ENCODE measurements around the gene CHRNA3.

The CHRNA3 gene

DNA sequence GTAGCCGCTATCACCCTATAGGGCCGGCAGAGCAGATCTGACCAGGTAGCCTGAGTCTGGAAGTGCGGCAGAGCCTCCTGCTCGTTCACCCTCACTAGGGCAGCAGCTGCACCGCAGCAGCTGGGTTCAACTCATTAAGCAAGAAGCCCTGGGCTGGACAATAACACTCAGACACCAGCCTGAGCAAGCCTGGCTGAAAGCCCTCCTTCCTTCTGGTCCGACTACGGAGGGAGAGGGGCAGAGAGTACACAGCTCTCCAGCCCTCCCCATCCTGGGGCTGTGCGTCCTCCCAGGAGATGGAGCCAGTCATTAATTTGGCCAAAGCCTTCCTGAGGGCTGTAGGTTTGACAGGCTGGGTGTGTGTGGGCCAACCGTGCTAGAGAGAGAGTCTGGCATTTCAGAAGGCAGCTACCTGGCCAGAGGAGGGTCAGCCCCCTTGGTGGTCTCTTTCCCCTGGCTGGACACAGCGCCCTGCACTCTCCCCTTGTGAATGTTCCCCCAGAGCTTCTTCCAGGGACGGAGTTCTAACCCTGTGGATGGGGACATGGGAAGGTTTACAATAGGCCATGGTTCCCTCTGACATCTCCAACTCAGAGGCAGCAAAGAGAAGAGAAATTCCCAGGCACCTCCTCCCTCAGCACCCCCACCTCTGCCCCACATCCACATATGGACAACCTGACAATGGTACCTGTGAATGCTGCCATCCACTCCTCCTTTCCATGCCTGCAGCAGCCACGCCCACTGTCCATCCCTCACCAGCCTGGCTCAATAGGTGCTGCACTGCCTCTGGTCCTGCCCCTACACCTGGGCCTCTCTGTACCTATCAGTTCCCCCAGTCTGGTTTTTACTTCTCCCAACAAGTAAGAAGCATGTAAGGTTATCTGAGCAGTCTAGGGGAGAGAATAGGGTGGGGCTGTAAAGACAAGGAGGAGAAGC, 13.7 kb upstream of the CHRNA3 start:
- Histone ChIP-seq H4K20me1 (ENCODE audit: insufficient read depth, low read length) (no peaks in the 10 kb centered on the region), H3K27me3 (ENCODE audit: insufficient read depth, low read length, poor library complexity) (no peaks in the 10 kb centered on the region), H3K4me2 (ENCODE audit: insufficient read depth, low read length) (no peak overlapping the region), H3K4me1 (ENCODE audit: insufficient read depth, low read length) (no peaks in the 10 kb centered on the region), H3K79me2 (ENCODE audit: insufficient read depth, low read length) (no peaks in the 10 kb centered on the region), H3K36me3 (ENCODE audit: insufficient read depth, low read length) (no peaks in the 10 kb centered on the region), H3K4me3 (ENCODE audit: low read depth in 1 of 2, low read length in 2 of 2) (no peak overlapping the region), H3K9me3 (ENCODE audit: insufficient read depth, low read length, severe bottlenecking) (no peaks in the 10 kb centered on the region), H3K9ac (ENCODE audit: low read depth, low read length) (no peak overlapping the region), H3K27ac (ENCODE audit: low read length) (no peak overlapping the region), H2AFZ (ENCODE audit: low read depth, low read length) (no peak overlapping the region)
- no peak for TF ChIP-seq EZH2 (IDR thresholded peaks at IDR 0.05; ENCODE audit: borderline replicate concordance, low read depth, low read length, severe bottlenecking)
- TF ChIP-seq, protein P1, sequence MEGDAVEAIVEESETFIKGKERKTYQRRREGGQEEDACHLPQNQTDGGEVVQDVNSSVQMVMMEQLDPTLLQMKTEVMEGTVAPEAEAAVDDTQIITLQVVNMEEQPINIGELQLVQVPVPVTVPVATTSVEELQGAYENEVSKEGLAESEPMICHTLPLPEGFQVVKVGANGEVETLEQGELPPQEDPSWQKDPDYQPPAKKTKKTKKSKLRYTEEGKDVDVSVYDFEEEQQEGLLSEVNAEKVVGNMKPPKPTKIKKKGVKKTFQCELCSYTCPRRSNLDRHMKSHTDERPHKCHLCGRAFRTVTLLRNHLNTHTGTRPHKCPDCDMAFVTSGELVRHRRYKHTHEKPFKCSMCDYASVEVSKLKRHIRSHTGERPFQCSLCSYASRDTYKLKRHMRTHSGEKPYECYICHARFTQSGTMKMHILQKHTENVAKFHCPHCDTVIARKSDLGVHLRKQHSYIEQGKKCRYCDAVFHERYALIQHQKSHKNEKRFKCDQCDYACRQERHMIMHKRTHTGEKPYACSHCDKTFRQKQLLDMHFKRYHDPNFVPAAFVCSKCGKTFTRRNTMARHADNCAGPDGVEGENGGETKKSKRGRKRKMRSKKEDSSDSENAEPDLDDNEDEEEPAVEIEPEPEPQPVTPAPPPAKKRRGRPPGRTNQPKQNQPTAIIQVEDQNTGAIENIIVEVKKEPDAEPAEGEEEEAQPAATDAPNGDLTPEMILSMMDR (IDR thresholded peaks at IDR 0.05; ENCODE audit: borderline replicate concordance, extremely low read depth, low read length, poor library complexity, severe bottlenecking) = no peak
- DNase-seq (no peak), ATAC-seq (ENCODE audit: insufficient read depth, low read depth) (no peak)

DNA sequence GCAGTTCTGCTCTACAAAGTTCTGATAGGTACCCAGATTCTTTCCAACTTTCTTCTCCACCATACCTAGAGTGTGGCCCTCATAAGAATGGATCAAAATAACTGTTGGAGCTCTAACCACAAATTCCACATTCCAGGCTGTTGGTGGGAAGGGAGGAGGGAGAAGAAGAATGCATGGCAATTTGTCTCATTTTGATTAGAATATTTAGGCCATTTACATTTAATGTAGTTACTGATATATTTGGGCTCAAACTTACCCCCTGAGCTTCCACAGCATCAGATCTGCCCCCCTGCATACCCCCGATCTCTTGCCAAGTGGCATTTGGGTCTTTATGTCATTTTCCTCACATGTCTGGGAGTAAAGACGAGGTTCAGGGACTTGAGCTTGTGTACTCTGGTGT, 12.6 kb upstream of the CHRNA3 start:
- H2AFZ ChIP-seq (ENCODE audit: low read depth, low read length) = no peak overlapping the region
- DNase-seq = no peak
- TF ChIP-seq, protein P1 (IDR thresholded peaks at IDR 0.05; ENCODE audit: borderline replicate concordance, extremely low read depth, low read length, poor library complexity, severe bottlenecking) = no peak
- no peak for TF ChIP-seq EZH2 (IDR thresholded peaks at IDR 0.05; ENCODE audit: borderline replicate concordance, low read depth, low read length, severe bottlenecking)
- no peaks in the 10 kb centered on the region for H3K4me1 ChIP-seq (ENCODE audit: insufficient read depth, low read length)
- no peak overlapping the region for H3K4me3 ChIP-seq (ENCODE audit: low read depth in 1 of 2, low read length in 2 of 2)
- no peaks in the 10 kb centered on the region for H4K20me1 ChIP-seq (ENCODE audit: insufficient read depth, low read length)
- H3K9ac ChIP-seq (ENCODE audit: low read depth, low read length) = no peak overlapping the region
- no peak overlapping the region for H3K4me2 ChIP-seq (ENCODE audit: insufficient read depth, low read length)
- ATAC-seq (ENCODE audit: insufficient read depth, low read depth) = no peak
- no peaks in the 10 kb centered on the region for H3K36me3 ChIP-seq (ENCODE audit: insufficient read depth, low read length)
- H3K27ac ChIP-seq (ENCODE audit: low read length) = no peak overlapping the region
- no peaks in the 10 kb centered on the region for H3K79me2 ChIP-seq (ENCODE audit: insufficient read depth, low read length)
- H3K27me3 ChIP-seq (ENCODE audit: insufficient read depth, low read length, poor library complexity) = no peaks in the 10 kb centered on the region
- H3K9me3 ChIP-seq (ENCODE audit: insufficient read depth, low read length, severe bottlenecking) = no peaks in the 10 kb centered on the region

DNA sequence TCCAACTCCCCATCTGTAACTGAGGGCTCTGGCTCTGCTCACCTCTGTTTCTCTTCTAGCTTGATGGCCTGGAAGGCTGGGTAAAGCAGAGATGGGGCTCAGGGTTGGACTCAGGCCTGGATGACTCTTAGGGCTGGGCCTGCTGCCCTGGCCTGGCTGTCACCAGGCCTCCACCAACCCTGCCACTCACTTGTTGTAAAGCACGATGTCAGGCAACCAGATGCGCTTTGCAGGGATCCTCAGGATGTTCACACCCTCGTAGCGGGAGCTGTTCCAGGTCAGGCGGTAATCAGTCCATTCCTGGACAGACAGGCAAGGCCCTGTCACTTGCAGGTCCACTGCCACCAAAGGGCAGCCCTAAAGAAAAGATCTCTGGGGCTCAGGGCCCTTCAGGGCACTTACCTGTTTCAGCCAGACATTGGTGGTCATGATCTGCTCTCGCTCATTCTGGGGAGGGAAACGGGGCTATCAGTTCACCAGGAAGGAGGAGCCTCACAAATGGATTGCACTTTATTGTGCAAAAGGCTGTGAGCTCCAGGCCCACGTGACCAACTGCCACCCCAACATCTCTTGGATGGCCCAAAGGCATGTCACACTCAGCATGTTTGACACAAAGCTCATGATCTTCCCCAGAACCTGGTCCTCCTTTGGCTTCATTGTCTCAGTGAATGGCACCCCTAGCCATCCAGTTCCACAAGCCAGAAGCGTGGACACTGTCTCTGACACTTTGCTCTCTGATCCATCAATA, 10.3 kb upstream of the CHRNA3 start:
- Histone ChIP-seq H2AFZ (ENCODE audit: low read depth, low read length) (no peak overlapping the region), H3K36me3 (ENCODE audit: insufficient read depth, low read length) (no peaks in the 10 kb centered on the region), H3K27me3 (ENCODE audit: insufficient read depth, low read length, poor library complexity) (no peaks in the 10 kb centered on the region), H3K27ac (ENCODE audit: low read length) (no peak overlapping the region), H3K4me3 (ENCODE audit: low read depth in 1 of 2, low read length in 2 of 2) (no peak overlapping the region), H4K20me1 (ENCODE audit: insufficient read depth, low read length) (no peaks in the 10 kb centered on the region), H3K4me2 (ENCODE audit: insufficient read depth, low read length) (no peak overlapping the region), H3K9me3 (ENCODE audit: insufficient read depth, low read length, severe bottlenecking) (no peaks in the 10 kb centered on the region), H3K79me2 (ENCODE audit: insufficient read depth, low read length) (no peaks in the 10 kb centered on the region), H3K9ac (ENCODE audit: low read depth, low read length) (no peak overlapping the region), H3K4me1 (ENCODE audit: insufficient read depth, low read length) (no peaks in the 10 kb centered on the region)
- DNase-seq (no peak), ATAC-seq (ENCODE audit: insufficient read depth, low read depth) (no peak)
- TF ChIP-seq, protein P1 (IDR thresholded peaks at IDR 0.05; ENCODE audit: borderline replicate concordance, extremely low read depth, low read length, poor library complexity, severe bottlenecking) = no peak
- no peak for TF ChIP-seq EZH2 (IDR thresholded peaks at IDR 0.05; ENCODE audit: borderline replicate concordance, low read depth, low read length, severe bottlenecking)

All from DND-41 (cell line).